OCI-LY1 (cell line): ENCODE results near the gene ZNF175.

Source experiments
- H2AFZ ChIP-seq: fragments of 200-600 bp; sonication (generic), shearing (Covaris generic); 2 replicates; pipeline ENCODE4 v1.6.0; 2014; ENCODE audit warnings: antibody characterized with exemption, mild to moderate bottlenecking, low read length
- H3F3A ChIP-seq: fragments of 200-600 bp; sonication (generic), shearing (Covaris generic); 2 replicates; pipeline ENCODE4 v1.6.0; 2014; ENCODE audit warnings: mild to moderate bottlenecking, antibody characterized with exemption, low read length, moderate library complexity; ENCODE audit not compliant: insufficient read depth
- H3K27ac ChIP-seq: fragments of 200-600 bp; sonication (generic); 2 replicates; pipeline ENCODE4 v1.5.1; 2014; ENCODE audit warnings: low read length, mixed run types, mild to moderate bottlenecking, low read depth; ENCODE audit not compliant: poor library complexity, severe bottlenecking
- H3K27me3 ChIP-seq: fragments of 200-600 bp; sonication (generic); 2 replicates; pipeline ENCODE4 v1.6.0; 2014; ENCODE audit warnings: antibody characterized with exemption, mild to moderate bottlenecking, low read length, moderate library complexity; ENCODE audit not compliant: insufficient read depth
- H3K36me3 ChIP-seq: fragments of 200-600 bp; sonication (generic); 2 replicates; pipeline ENCODE4 v1.6.1; 2014; ENCODE audit warnings: mild to moderate bottlenecking, antibody characterized with exemption, low read length, moderate library complexity, mixed read lengths; ENCODE audit not compliant: insufficient read depth
- H3K4me1 ChIP-seq: fragments of 200-600 bp; sonication (generic); 2 replicates; pipeline ENCODE4 v1.5.1; 2014; ENCODE audit warnings: mild to moderate bottlenecking, low read length, moderate library complexity; ENCODE audit not compliant: insufficient read depth, severe bottlenecking
- H3K4me2 ChIP-seq: fragments of 200-600 bp; sonication (generic), shearing (Covaris generic); 2 replicates; pipeline ENCODE4 v1.6.1; 2014; ENCODE audit warnings: low read length
- H3K4me3 ChIP-seq: fragments of 200-600 bp; sonication (generic); 2 replicates; pipeline ENCODE4 v1.5.1; 2014; ENCODE audit warnings: low read length, low read depth, mild to moderate bottlenecking, mixed read lengths; ENCODE audit not compliant: poor library complexity, severe bottlenecking
- H3K79me2 ChIP-seq: fragments of 200-600 bp; shearing (Covaris generic); 2 replicates; pipeline ENCODE4 v1.6.1; 2016; ENCODE audit warnings: mixed run types, low read length, mixed read lengths; ENCODE audit not compliant: insufficient read depth
- H3K9ac ChIP-seq: fragments of 200-600 bp; sonication (generic), shearing (Covaris generic); 2 replicates; pipeline ENCODE4 v1.6.1; 2014; ENCODE audit warnings: mild to moderate bottlenecking, low read length, mixed read lengths
- H3K9me2 ChIP-seq: fragments of 200-600 bp; sonication (generic), shearing (Covaris generic); 2 replicates; pipeline ENCODE4 v1.6.1; 2014; ENCODE audit warnings: low read depth, mild to moderate bottlenecking, low read length, mixed read lengths
- H3K9me3 ChIP-seq: fragments of 200-600 bp; shearing (Covaris generic); 2 replicates; pipeline ENCODE4 v1.6.1; 2014; ENCODE audit warnings: low read length, mixed read lengths
- H4K20me1 ChIP-seq: fragments of 200-600 bp; sonication (generic), shearing (Covaris generic); 2 replicates; pipeline ENCODE4 v1.6.0; 2016; ENCODE audit warnings: mild to moderate bottlenecking, low read length; ENCODE audit not compliant: insufficient read depth
- CTCF ChIP-seq: fragments of 200-600 bp; sonication (generic), shearing (Covaris generic); IDR thresholded peaks from 2 replicates; pipeline ENCODE4 v1.5.1; 2017; ENCODE audit warnings: mild to moderate bottlenecking, antibody characterized with exemption, low read length, moderate library complexity, mixed read lengths
- EZH2 ChIP-seq: fragments of 200-600 bp; sonication (generic), shearing (Covaris generic); IDR thresholded peaks from 2 replicates; pipeline ENCODE4 v1.8.0; 2017; ENCODE audit warnings: borderline replicate concordance, mixed run types, mild to moderate bottlenecking, antibody characterized with exemption, low read length, moderate library complexity, mixed read lengths

ZNF175 gene

DNA sequence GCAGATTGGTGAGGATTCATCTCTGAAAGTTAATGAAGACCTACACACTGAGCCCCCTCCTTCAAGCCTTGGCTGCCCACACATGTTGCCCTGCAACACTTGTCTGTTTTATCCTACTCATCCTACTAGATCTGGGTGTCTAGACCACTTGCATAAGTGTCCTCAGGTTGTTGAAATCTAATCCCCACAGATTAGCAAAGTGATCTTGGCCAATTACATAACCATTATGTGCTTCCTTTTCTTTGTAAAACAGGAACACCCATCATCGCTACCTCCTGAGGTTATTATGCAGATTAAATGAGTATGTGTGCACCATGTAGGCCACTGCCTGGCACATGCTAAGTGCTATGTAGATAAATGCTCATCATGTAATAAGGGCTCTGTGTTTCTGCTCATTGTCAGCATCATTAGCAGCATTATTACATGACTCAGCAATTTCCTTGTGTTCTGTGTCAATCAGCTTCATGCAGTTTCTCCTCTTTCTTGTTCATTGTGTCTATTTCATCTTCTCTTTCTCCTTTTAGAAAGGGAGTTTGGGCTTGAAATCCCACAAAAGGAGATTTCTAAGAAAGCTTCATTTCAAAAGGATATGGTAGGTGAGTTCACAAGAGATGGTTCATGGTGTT, 15.1 kb downstream of the ZNF175 start:
- no peaks in the 10 kb centered on the region for H3K27me3 ChIP-seq

GRCh38 chr19:51586799-51587198, 15.7 kb downstream of the ZNF175 start:
- no peak overlapping the region for H3K9ac ChIP-seq
- no peak overlapping the region for H3K27ac ChIP-seq
- no peak overlapping the region for H3K4me2 ChIP-seq
- TF ChIP-seq EZH2 (no peak), CTCF (no peak)
- H3K4me3 ChIP-seq: no peak overlapping the region
- peaks cover 63% of the 10 kb centered on the region for H3K36me3 ChIP-seq
- H4K20me1 ChIP-seq: no peaks in the 10 kb centered on the region
- peaks cover 42% of the 10 kb centered on the region for H3K9me3 ChIP-seq
- H3F3A ChIP-seq: no peaks in the 10 kb centered on the region
- H3K4me1 ChIP-seq: no peaks in the 10 kb centered on the region
- no peak overlapping the region for H2AFZ ChIP-seq
- H3K79me2 ChIP-seq: no peaks in the 10 kb centered on the region
- H3K27me3 ChIP-seq: no peaks in the 10 kb centered on the region
- H3K9me2 ChIP-seq: no peaks in the 10 kb centered on the region

More for the DNA sequence above, 15.1 kb downstream of the ZNF175 start:
- Histone ChIP-seq H3K27ac (no peak overlapping the region), H3F3A (no peaks in the 10 kb centered on the region), H2AFZ (no peak overlapping the region), H3K4me3 (no peak overlapping the region), H3K36me3 (peaks cover 69% of the 10 kb centered on the region), H3K4me1 (no peaks in the 10 kb centered on the region), H3K9me2 (no peaks in the 10 kb centered on the region), H3K79me2 (no peaks in the 10 kb centered on the region), H3K4me2 (no peak overlapping the region), H3K9ac (no peak overlapping the region), H3K9me3 (peaks cover 42% of the 10 kb centered on the region), H4K20me1 (no peaks in the 10 kb centered on the region)
- TF ChIP-seq CTCF (no peak), EZH2 (no peak)

DNA sequence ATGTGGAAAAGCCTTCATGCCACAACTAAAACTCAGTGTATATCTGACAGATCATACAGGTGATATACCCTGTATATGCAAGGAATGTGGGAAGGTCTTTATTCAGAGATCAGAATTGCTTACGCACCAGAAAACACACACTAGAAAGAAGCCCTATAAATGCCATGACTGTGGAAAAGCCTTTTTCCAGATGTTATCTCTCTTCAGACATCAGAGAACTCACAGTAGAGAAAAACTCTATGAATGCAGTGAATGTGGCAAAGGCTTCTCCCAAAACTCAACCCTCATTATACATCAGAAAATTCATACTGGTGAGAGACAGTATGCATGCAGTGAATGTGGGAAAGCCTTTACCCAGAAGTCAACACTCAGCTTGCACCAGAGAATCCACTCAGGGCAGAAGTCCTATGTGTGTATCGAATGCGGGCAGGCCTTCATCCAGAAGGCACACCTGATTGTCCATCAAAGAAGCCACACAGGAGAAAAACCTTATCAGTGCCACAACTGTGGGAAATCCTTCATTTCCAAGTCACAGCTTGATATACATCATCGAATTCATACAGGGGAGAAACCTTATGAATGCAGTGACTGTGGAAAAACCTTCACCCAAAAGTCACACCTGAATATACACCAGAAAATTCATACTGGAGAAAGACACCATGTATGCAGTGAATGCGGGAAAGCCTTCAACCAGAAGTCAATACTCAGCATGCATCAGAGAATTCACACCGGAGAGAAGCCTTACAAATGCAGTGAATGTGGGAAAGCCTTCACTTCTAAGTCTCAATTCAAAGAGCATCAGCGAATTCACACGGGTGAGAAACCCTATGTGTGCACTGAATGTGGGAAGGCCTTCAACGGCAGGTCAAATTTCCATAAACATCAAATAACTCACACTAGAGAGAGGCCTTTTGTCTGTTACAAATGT, 16.4 kb downstream of the ZNF175 start:
- H3K27me3 ChIP-seq: no peaks in the 10 kb centered on the region
- peaks cover 56% of the 10 kb centered on the region for H3K36me3 ChIP-seq
- H3K9ac ChIP-seq: no peak overlapping the region
- H2AFZ ChIP-seq: no peak overlapping the region
- no peaks in the 10 kb centered on the region for H4K20me1 ChIP-seq
- no peaks in the 10 kb centered on the region for H3K79me2 ChIP-seq
- no peaks in the 10 kb centered on the region for H3K9me2 ChIP-seq
- H3K4me1 ChIP-seq: no peaks in the 10 kb centered on the region
- no peak overlapping the region for H3K4me2 ChIP-seq
- TF ChIP-seq EZH2 (no peak), CTCF (no peak)
- H3K27ac ChIP-seq: no peak overlapping the region
- no peaks in the 10 kb centered on the region for H3F3A ChIP-seq
- H3K4me3 ChIP-seq: no peak overlapping the region
- peaks cover 42% of the 10 kb centered on the region for H3K9me3 ChIP-seq
